ENCODE data around the gene NOL4L. TPM values are rescaled to one million over a fixed set of nuclear protein-coding genes. Genes with fewer than 3 reads are reported as not detected.

Gene NOL4L
- total and polyA plus RNA-seq, 2 experiments from 2014 or later = 38.8 to 39.2 TPM

DNA sequence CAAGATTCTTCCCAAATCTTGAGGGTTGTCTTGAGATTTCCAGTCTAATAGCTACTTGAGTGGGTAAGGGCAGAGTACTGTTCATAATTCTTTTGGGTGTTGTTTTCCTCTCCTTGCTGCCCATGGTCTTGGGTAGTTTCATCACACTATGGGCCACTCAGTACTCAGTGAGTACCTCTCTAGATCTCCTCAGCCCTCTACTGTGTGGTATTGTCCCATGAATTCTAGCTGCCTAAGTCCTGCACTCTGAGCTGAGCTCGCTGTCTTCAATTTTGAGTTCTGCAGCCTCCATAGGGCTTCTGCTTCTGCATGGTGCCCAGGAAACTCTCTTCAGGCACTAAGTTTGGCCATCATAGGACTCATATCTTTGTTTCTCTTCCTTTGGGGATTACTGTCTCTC, 184.7 kb downstream of the NOL4L start:
- Mint-ChIP-seq H3K4me1 (no peaks in the 10 kb centered on the region), H3K27me3 (ENCODE audit: insufficient read depth, low read depth, poor library complexity) (no peaks in the 10 kb centered on the region), H3K36me3 (ENCODE audit: low read depth) (no peaks in the 10 kb centered on the region), H3K27ac (no peak overlapping the region), H3K9me3 (no peaks in the 10 kb centered on the region), H3K4me3 (no peak overlapping the region)
- H3K4me3 ChIP-seq = no peak overlapping the region
- no peaks in the 10 kb centered on the region for H3K9me2 ChIP-seq (ENCODE audit: insufficient read depth)
- TF ChIP-seq, protein P1, sequence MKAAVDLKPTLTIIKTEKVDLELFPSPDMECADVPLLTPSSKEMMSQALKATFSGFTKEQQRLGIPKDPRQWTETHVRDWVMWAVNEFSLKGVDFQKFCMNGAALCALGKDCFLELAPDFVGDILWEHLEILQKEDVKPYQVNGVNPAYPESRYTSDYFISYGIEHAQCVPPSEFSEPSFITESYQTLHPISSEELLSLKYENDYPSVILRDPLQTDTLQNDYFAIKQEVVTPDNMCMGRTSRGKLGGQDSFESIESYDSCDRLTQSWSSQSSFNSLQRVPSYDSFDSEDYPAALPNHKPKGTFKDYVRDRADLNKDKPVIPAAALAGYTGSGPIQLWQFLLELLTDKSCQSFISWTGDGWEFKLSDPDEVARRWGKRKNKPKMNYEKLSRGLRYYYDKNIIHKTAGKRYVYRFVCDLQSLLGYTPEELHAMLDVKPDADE (IDR thresholded peaks at IDR 0.05) = no peak
- TF ChIP-seq CREB1 (CRISPR knock-in tag; IDR thresholded peaks at IDR 0.05; ENCODE audit: low read depth) = no peak
- no peak for TF ChIP-seq STAT1 (IDR thresholded peaks at IDR 0.05; ENCODE audit: unreplicated experiment)
- TF ChIP-seq EZH2 (IDR thresholded peaks at IDR 0.05; ENCODE audit: low read depth, unreplicated experiment) = no peak
- TF ChIP-seq, protein P2, sequence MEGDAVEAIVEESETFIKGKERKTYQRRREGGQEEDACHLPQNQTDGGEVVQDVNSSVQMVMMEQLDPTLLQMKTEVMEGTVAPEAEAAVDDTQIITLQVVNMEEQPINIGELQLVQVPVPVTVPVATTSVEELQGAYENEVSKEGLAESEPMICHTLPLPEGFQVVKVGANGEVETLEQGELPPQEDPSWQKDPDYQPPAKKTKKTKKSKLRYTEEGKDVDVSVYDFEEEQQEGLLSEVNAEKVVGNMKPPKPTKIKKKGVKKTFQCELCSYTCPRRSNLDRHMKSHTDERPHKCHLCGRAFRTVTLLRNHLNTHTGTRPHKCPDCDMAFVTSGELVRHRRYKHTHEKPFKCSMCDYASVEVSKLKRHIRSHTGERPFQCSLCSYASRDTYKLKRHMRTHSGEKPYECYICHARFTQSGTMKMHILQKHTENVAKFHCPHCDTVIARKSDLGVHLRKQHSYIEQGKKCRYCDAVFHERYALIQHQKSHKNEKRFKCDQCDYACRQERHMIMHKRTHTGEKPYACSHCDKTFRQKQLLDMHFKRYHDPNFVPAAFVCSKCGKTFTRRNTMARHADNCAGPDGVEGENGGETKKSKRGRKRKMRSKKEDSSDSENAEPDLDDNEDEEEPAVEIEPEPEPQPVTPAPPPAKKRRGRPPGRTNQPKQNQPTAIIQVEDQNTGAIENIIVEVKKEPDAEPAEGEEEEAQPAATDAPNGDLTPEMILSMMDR (conservative IDR thresholded peaks at IDR 0.05; ENCODE audit: low read depth in 2 of 2) = no peak
- TF ChIP-seq ZNF331 (CRISPR knock-in tag; IDR thresholded peaks at IDR 0.05; ENCODE audit: low read depth) = no peak
- no peak for TF ChIP-seq EZH2phosphoT487 (IDR thresholded peaks at IDR 0.05; ENCODE audit: unreplicated experiment)
- TF ChIP-seq, protein P3, sequence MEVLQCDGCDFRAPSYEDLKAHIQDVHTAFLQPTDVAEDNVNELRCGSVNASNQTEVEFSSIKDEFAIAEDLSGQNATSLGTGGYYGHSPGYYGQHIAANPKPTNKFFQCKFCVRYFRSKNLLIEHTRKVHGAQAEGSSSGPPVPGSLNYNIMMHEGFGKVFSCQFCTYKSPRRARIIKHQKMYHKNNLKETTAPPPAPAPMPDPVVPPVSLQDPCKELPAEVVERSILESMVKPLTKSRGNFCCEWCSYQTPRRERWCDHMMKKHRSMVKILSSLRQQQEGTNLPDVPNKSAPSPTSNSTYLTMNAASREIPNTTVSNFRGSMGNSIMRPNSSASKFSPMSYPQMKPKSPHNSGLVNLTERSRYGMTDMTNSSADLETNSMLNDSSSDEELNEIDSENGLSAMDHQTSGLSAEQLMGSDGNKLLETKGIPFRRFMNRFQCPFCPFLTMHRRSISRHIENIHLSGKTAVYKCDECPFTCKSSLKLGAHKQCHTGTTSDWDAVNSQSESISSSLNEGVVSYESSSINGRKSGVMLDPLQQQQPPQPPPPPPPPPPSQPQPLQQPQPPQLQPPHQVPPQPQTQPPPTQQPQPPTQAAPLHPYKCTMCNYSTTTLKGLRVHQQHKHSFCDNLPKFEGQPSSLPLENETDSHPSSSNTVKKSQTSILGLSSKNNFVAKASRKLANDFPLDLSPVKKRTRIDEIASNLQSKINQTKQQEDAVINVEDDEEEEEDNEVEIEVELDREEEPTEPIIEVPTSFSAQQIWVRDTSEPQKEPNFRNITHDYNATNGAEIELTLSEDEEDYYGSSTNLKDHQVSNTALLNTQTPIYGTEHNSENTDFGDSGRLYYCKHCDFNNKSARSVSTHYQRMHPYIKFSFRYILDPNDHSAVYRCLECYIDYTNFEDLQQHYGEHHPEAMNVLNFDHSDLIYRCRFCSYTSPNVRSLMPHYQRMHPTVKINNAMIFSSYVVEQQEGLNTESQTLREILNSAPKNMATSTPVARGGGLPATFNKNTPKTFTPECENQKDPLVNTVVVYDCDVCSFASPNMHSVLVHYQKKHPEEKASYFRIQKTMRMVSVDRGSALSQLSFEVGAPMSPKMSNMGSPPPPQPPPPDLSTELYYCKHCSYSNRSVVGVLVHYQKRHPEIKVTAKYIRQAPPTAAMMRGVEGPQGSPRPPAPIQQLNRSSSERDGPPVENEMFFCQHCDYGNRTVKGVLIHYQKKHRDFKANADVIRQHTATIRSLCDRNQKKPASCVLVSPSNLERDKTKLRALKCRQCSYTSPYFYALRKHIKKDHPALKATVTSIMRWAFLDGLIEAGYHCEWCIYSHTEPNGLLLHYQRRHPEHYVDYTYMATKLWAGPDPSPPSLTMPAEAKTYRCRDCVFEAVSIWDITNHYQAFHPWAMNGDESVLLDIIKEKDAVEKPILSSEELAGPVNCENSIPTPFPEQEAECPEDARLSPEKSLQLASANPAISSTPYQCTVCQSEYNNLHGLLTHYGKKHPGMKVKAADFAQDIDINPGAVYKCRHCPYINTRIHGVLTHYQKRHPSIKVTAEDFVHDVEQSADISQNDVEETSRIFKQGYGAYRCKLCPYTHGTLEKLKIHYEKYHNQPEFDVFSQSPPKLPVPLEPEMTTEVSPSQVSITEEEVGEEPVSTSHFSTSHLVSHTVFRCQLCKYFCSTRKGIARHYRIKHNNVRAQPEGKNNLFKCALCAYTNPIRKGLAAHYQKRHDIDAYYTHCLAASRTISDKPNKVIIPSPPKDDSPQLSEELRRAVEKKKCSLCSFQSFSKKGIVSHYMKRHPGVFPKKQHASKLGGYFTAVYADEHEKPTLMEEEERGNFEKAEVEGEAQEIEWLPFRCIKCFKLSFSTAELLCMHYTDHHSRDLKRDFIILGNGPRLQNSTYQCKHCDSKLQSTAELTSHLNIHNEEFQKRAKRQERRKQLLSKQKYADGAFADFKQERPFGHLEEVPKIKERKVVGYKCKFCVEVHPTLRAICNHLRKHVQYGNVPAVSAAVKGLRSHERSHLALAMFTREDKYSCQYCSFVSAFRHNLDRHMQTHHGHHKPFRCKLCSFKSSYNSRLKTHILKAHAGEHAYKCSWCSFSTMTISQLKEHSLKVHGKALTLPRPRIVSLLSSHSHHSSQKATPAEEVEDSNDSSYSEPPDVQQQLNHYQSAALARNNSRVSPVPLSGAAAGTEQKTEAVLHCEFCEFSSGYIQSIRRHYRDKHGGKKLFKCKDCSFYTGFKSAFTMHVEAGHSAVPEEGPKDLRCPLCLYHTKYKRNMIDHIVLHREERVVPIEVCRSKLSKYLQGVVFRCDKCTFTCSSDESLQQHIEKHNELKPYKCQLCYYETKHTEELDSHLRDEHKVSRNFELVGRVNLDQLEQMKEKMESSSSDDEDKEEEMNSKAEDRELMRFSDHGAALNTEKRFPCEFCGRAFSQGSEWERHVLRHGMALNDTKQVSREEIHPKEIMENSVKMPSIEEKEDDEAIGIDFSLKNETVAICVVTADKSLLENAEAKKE (CRISPR knock-in tag; IDR thresholded peaks at IDR 0.05) = no peak
- no peak for TF ChIP-seq POLR2AphosphoS5 (IDR thresholded peaks at IDR 0.05; ENCODE audit: low read depth)
- TF ChIP-seq, protein P4, sequence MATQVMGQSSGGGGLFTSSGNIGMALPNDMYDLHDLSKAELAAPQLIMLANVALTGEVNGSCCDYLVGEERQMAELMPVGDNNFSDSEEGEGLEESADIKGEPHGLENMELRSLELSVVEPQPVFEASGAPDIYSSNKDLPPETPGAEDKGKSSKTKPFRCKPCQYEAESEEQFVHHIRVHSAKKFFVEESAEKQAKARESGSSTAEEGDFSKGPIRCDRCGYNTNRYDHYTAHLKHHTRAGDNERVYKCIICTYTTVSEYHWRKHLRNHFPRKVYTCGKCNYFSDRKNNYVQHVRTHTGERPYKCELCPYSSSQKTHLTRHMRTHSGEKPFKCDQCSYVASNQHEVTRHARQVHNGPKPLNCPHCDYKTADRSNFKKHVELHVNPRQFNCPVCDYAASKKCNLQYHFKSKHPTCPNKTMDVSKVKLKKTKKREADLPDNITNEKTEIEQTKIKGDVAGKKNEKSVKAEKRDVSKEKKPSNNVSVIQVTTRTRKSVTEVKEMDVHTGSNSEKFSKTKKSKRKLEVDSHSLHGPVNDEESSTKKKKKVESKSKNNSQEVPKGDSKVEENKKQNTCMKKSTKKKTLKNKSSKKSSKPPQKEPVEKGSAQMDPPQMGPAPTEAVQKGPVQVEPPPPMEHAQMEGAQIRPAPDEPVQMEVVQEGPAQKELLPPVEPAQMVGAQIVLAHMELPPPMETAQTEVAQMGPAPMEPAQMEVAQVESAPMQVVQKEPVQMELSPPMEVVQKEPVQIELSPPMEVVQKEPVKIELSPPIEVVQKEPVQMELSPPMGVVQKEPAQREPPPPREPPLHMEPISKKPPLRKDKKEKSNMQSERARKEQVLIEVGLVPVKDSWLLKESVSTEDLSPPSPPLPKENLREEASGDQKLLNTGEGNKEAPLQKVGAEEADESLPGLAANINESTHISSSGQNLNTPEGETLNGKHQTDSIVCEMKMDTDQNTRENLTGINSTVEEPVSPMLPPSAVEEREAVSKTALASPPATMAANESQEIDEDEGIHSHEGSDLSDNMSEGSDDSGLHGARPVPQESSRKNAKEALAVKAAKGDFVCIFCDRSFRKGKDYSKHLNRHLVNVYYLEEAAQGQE (IDR thresholded peaks at IDR 0.05; ENCODE audit: unreplicated experiment) = no peak
- TF ChIP-seq ZNF114 (CRISPR knock-in tag; IDR thresholded peaks at IDR 0.05) = no peak
- no peak for TF ChIP-seq JUNB (IDR thresholded peaks at IDR 0.05; ENCODE audit: unreplicated experiment)
- TF ChIP-seq NANOG (IDR thresholded peaks at IDR 0.05; ENCODE audit: borderline replicate concordance) = no peak
- ATAC-seq (no peak), DNase-seq (ENCODE audit: low spot score) (no peak)
- peak overlapping the region; percentile 5; the same call in 1 of the 2 replicates for H3K27ac ChIP-seq (ENCODE audit: low read depth)
- H3K27me3 ChIP-seq (ENCODE audit: insufficient read depth) = no peaks in the 10 kb centered on the region
- peaks cover 16% of the 10 kb centered on the region for H4K20me1 ChIP-seq (replicated peaks; ENCODE audit: insufficient read depth)
- H3K36me3 ChIP-seq (ENCODE audit: insufficient read depth) = no peaks in the 10 kb centered on the region
- H3F3A ChIP-seq (replicated peaks; ENCODE audit: low read depth) = no peaks in the 10 kb centered on the region
- H3K79me2 ChIP-seq (replicated peaks; ENCODE audit: insufficient read depth) = no peaks in the 10 kb centered on the region
- H3K4me1 ChIP-seq (ENCODE audit: insufficient read depth) = no peaks in the 10 kb centered on the region
- H3K4me2 ChIP-seq = no peak overlapping the region
- no peak overlapping the region for H2AFZ ChIP-seq

Measured in GM23338 (cell line).